Amniotic epithelial cell (primary cell): Measurements from ENCODE around the gene NKX2-8.

Experiments used
- DNase-seq: peaks from one replicate; pipeline ENCODE4 v3.0.0-alpha.2; 2010; ENCODE audit warnings: low read depth

Gene NKX2-8

DNA sequence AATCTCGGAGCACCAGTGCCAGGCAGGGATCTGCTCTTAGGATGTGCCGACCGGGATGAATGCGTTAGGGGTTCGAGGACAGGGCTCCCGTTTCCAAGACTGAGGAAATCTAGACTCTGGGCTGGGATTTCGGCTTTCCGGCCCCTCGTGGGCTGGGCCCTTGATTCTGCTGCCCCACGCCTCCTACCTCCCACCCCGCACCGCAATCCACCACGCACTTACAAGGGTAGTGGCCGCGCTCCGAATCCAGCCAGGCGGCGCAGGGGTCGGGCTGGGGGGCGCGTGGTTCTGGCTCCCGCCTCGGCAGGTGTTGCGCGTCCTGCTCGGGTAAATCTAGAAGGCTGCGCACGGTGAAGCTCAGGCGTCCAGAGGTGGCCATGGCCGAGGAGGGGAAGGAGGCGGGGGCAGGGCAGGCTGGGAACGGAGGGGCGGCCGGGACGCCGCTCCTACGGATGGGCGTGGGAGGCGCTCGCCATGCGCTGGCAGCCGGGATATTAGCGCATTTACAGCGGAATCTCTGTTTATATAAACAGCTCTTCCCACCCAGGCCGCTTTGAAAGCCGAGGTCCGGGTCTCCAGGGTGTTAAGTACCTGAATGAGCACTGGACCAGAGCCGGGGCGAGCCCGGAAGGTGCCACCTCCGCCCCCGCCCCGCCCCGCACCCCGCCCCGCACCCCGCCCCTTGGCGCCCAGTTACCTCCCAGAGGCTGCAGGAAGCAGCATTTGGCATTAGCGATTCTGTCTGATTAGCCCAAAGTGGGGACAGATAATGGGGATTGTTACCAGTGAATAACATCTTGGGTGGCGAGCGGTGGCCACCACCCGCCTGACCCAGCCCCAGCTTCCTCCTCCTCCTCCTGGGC, at the start of gene NKX2-8:
Gene NKX2-8 (minus strand): TSS at position 604 of the 863 bp plus-strand sequence. CDS start 225 bp downstream, at position 379.
- DNase-seq: no peak

DNA sequence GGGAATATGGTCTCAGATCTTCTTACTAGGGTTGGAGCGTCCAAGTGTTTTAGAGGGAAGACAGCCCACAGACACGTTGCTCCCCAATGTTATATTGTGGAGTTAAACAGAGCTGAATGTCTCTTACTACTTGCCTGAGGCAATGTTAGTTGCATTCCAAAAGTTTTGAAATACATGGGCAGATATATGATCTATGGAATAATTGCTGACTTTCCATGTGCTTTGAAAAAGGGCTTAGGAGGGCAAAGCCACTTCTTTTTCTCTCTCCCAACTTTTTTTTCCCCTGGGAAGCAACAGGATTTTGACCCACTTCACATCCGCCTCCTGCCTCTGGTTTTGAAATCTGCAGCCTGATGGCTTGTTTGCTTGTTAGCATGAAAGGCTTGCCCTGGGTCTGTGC, 45.6 kb upstream of the NKX2-8 start:
- DNase-seq: no peak

DNA sequence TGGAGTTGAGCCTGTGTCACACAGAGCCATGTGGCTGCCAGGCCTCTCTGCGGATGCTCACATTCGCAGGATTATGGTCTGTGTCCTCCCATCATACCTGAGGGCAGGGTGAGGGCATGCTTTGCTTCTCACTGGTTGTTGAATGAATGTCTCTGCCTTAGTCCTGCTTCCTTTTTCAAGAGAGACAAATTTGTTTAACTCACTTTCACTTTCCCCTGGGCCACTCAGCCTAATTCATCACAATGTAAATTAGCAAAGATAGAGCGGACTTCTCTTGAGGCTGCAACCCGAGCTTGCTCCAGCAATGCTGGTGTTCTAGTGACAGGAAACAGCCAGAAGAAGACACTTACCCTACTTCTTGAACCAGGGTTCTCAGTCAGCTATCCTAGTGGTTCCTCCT, 43.7 kb upstream of the NKX2-8 start:
- DNase-seq: no peak

DNA sequence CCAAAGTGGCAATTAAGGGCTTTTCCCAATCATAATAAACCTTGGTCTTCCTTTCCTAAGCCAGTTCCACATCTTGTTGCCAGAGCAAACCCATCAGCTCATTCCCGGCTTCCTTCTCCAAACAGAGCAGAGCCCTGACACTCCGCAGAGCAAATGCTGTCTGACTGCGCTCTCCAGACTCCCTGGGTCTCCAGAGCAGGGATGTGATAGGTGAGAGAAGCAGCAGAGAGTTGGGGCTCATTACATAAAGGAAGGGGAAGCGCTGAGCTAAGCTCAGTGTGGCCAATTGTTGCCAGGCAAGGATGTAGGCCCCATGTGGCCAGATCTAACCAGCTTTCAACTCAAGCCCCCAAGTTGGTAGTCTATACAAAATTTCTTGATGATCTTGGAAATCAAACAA, 43.0 kb upstream of the NKX2-8 start:
- no peak for DNase-seq

DNA sequence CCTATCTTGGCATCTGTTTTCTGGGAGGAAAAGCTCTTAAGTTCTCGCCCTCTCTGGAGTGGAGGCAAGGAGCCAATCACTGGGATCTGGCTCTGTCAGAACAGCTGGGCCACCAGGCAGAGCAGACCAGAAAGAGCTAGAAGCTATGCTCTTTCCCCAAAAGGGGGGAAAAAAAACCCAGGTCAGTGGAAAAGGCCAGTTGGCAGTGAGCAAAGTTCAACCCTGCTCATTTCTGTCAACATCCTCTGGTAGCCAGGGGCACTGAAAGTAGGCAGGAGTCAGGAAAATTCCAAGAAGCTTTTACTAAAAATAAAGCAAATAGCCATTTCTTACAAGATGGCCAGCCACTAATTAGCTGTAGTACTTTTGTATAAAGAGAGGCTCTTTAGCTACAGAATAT, 42.6 kb upstream of the NKX2-8 start:
- DNase-seq: no peak

DNA sequence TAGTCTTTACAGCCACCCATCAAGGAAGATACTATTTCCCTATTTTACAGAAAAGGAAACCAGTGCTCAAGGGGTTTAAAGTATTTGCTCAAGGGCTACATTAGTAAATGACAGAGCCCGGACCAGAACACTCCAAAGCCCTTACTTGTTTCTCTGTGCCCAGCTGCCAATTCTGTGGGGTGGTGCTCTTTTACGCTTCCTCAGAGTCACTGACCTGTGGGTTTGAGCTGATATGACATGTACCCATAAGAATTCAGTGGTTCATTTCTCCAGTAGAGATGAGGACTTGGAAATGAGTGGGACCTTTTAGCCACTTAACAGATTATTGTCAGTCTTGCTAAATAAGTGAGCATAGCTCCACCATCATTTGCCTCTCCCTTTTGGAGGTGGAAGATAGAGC, 37.4 kb upstream of the NKX2-8 start:
- DNase-seq: no peak

DNA sequence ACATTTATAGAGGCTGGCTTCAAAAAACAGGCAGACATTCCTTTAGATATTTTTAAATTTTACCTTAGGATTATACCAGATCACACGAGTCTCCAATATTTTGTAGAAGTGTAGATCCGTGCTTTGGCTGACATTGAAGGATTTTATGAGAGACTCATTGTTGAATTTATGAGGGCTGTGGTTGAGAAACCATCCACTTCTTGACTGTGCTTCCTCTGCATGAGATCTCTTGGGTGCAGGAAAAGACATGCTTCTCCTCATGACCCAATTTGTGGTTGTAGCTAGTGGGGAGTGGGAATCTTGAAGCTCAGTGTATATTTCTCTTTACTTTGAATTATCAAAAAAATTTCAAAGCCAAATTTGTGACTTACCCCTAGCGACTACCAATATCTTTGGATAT, 36.7 kb upstream of the NKX2-8 start:
- DNase-seq: no peak

DNA sequence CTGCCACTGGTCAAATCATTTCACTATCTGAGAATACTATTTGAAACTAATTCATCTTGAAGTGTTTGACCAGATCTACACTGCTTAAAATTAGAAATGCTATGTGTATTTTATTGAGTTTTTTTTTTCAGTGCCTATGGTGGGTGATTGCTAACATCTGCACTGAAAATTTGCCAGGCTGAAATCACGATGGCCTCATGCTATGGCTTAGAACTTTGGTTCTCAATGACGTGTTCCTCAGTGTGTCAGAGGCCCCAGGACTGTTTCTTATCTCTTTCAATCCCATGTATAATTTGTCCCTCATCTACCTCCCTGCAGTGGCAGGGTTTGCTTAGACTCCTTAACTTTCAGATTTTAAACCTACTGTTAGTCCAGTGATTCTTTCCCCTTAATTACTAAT, 36.2 kb upstream of the NKX2-8 start:
- DNase-seq: no peak

DNA sequence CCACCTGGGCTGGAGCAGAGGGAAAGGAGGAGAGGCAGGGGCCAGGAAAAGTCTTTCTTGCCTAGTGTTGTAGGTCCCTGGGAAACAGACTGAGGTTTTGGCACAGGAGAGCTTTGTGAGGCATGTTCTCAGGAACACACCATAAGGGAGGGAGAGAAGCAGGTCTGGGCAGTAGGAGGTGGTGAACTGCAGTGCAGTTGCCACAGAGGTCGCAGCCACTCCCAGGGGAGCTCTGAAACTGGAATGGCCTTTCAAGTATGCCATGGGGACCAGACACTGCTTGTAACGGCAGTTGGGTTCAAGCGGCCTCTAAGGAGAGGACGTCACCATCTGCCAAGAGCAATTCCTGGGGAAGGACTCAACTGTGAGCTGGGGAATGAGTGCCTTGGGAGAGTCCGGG, 35.4 kb upstream of the NKX2-8 start:
- DNase-seq: no peak

DNA sequence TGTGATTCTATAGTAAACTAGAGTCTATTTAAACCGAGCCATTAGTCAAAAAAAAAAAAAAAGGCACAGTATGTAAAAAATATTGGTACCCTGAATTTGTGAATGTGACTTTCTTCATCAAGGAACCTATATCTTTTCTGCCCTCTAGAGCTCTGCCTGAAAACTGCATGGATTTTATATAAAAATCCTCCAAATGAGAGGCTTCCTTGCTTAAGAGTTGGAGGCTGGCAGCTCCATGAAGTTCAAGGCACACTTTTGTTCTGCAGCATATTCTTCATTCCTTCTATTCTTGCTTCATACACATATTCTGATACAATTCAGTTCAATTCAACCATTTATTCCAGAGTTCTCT, 23.1 kb upstream of the NKX2-8 start:
- DNase-seq: peak; percentile 4

DNA sequence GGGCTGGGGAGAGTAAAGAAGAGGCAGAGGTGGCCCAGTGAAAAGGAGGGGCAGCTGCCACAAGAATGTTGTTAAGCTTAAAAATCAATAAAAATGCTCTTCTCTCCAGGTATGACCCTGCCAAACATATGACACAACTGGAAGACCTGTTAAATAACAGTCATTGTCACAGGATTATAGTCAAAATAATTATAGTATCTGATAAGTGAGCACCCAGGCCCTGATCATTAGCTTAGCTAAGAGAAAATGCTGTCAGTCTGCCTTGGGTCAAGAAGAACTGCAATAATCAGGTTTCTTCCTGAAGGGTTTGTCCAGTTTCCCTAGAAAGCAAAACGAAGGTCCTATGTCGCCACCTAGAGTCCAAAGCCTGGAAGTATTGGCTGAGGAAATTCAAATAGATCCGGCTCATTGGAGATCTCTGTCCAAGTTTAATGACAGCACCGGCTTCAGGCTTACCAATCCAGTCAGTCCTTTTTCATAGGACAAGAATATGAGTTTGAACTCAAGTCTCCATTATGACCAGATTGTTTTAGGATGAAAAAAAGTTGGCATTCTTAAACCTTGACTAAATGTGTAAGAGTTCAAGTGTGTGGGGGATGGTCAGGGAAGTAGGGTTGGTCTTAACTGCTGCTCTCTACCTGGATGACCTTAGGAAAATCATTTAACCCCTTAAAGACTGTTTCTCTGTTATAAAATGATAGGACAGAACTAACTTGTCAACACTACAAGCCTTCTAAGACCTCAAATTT, 22.5 kb upstream of the NKX2-8 start:
- peak; percentile 61 for DNase-seq

DNA sequence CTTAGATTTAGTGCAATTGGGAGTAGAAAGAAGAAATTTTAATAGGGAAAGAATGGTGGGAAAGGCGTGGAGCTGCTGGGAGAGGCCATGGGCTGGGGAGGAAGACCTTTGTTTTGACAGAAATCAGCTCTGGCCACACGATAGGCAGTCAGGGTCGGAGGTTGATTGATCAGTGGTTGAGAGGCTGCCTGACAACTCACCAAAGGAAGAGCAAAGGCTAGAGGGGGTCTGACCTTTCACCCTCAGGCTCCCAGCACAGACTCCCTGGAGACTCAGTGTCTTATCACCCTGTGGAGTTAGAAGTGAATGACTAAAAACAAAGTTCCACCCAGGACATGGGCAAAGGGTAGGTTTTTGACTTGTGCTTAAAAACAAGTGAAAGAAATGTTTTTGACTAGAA, 18.0 kb upstream of the NKX2-8 start:
- DNase-seq: no peak

DNA sequence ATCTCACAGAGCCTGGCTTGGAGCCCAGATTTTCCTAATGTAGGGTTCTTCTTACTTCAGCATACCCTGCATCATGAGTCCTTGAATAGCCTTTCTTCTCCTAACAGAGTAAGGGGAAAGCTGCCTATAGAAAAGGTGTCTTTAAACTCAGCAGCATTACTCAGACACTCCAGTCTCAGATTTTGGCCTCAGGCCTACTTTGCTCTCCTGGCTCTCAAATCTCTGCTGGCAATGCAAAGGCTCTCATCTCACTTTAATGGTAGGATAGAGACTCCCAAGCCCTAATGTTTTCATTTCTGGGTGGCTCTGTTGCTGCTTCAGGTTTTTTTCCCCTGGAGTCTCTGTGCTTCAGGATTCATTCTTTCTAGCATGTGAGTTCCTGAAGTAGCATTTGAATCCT, 9.1 kb upstream of the NKX2-8 start:
- no peak for DNase-seq

DNA sequence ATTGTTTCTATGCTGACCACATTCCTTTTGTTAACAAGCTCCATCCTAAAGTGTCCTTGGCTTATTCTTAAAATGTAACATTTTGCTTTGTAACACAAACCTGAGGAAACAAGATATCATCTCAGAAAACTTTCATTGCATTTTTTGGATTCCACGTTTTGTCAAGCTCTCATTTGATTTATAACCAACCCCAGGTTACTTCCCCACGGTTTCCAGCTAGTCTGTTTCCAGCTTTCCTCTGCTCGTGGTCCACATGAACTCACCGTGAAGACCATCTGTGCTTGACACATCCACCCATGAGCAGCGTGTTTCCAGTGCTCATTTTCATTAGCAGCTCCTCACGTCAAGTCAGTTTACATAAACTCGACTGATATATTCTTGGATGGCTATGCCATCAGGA, 6.4 kb upstream of the NKX2-8 start:
- no peak for DNase-seq

DNA sequence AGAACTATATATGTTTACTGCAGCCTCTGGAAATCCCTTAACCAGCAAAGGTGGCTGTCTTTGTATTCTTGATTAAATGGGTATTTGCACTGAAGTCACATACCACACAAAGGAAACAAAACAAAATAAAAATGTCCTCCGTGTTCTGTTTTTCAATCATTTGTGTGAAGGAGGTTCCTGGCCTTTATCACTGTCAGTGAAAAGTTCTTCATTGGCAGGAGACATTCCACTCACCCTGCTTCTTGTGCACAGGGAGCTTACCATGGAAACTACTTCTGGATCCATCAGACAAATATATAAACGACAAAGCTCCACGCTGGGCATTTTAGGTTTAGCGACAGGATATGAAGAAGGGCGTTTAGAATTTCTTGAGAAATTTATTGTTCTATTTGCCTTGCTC, 5.7 kb upstream of the NKX2-8 start:
- DNase-seq: no peak

DNA sequence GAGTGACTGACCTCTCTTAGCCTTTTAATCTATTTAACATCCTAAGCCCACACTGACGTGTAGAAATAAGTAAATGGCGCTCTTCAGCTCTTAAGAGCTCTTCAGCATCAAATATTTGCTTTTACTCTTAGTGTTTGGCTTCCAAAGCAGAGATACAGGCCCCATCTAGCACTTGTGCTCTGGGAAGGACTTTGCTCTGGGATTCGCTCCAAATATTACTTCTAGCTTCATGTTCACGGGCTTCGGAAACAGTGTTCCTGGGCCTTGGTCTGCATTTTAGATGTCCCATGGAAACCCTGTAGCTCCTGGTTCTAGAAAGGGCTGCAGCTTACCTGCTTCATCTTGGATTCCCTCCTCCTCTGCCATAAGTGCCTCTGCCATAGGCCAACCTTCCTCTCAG, 2.7 kb upstream of the NKX2-8 start:
- DNase-seq: no peak

DNA sequence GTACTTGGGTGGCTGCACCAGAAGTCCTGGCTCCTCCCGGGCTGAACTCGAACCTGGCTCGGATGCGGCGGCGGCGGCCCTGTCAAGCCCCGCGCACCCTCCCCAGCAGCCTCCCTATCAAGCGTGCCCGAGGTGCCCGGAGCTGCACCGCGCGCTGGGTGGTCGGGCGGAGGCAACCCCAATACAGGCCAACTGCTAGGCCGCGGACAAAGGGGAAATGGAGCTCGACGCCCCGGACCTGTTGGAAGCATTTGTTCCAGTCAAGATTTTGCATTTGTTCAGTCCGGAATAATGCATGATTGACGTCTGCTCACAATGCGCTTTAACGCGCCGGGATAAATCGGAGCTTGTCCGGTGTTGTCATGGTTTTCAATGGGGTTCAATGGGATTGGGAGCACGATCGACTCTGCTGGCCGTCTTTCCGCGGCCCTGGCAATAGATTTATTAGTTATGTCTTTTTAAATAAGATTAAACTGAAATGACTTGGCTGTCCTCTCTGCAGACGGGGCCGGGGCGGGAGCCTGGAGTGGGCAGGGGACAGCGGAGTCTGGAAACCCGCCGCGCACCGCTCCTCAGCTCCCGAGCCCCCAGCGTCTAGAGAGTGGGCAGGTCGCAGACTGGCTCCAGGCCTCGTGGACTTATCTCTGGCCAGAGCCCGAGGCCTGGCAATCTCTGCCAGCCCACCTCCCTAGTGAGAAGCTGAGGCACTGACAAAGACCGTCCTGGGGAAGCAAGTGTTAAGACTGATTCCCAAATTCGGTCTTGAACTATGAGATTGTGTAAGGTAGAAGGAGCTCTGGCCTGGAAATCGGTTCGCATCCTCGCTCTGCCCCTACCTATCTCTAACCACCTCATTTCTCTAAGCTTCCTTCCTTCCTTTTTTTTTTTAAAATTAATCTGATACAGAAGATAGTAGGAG, 1.7 kb upstream of the NKX2-8 start:
- DNase-seq: no peak

DNA sequence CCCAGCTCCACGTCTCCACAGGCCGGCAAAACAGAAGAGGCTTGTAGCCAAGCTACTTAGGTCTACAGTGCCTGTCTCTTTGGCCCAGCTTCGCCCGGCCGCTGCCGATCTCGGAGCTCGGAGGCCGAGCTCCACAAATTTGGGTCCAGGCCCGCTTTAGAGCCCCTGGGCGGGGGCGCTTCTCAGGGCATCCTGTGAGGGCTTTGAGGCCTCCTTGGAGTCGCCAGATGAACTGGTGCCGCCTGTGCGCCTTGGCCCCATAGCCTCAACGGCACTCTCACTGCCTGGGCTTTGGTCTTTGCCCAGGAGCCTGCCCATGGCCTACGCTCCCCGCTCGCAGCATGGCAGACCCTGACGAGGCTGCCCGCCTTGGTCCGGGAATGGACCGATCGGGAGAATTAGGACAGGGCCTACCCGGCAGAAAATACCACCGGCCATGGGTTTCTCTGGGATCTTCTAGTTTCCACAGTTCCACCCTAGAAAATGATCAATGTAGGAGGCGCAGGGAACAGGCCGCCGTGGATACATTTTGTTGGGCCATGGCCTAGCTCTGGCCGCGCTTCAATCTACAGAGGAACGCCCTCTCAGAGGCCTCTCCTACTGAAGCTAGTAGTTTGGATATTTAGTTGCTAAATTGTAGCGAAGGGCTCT, 953 bp upstream of the NKX2-8 start:
- no peak for DNase-seq

DNA sequence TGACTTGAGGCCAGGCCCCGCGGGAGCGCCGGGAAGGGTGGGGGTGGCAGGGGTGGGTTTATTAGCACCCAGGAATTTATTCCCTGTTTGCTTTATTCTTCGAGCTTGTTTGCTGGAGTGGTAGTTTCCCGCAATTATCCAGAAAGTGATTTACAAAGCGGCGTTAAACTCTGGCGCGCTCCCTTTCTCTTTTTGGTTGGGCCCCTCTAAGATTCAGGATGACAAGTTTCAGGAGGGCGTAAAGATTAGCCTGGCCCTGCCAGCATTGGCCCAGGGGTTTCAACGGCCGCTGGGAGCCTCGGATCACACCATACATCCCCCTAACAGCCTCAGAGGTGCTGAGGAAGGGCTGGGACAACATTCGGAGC, 444 bp upstream of the NKX2-8 start:
- DNase-seq: no peak

DNA sequence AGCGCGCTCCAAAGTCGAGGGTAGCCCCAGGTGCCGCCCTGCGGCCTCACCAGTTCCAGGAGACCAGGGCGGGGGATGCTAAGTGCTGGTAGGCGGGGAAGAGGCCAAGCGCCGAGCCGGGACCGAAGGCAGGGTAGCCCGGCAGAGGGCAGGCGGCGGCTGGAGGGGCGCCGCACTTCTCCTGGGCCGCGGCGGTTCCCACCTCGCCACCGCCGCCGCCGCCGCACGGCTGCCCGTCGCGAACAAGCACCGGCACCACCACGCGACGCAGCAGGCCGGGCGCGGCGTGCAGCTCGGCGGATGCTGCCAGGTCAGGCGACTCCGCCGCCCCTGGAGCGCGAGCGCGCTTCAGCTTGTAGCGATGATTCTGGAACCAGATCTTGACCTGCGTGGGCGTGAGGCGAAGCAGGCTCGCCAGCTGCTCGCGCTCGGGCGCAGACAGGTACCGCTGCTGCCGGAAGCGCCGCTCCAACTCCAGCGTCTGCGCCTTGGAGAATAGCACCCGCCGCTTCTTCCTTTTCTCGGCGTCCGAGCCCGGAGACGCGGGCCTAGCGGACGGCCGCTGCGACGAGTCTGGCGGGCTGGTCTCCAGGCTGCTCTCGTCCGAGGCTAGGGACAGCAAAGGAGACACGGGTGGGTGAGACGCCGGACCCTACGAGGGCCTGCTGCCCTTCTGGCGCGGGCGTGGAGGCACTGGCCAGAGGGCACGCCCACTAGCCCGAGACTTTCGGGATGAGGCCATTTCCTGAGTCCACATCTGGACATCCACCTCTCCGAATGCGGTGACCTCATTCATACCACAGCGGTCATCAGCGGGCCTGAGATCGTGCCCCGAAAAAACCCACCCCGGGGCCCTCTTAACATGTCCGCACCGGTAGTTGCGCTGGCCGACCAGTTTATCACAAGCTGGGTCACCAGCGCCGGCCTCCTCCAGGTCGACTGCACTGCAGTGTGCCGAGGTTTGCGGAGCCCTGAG, 1.3 kb downstream of the NKX2-8 start:
- DNase-seq: peak; percentile 34
